Measurements from ENCODE around the gene TRIM29. TPM values are rescaled to one million over a fixed set of nuclear protein-coding genes. Genes with fewer than 3 reads are reported as not detected.

The TRIM29 gene
- total and polyA plus RNA-seq, 9 of the 15 experiments (the other 6 are each of a cell fraction or from before 2014, with no cell fraction given) = 0.08 to 1.4 (median 0.42) TPM; not detected in 2

DNA sequence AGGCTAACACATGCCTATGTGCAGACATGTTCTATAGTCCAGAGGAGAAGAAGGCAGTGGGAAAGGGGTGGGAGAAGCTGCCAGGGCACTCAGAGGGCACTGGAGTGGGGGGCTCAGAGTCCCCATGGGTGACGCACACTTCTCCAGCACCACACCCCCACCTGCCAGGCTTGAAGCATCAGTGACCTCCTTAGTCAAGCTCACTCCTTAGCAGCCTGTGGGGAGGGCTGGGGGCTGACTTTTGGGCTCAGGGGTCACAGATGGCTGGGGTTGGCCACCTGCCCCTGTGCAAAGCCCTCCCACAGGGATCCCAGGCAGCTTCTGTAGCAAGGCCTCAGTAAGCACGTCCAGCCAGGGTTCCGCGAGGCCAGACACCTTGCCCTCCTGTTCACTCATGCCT lies 18.8 kb downstream of the TRIM29 start:
- no peak overlapping the region for H3K4me3 ChIP-seq
- H3K4me1 ChIP-seq (replicated peaks in 1 of 2; ENCODE audit: control insufficient read depth in 2 of 2, insufficient read depth in 2 of 2, low read length in 2 of 2) = peaks cover 10 to 13% of the 10 kb centered on the region in 2 experiments; a peak in 4 of 5 replicates
- WGBS (ENCODE audit: insufficient coverage, low coverage, missing lambda C conversion rate) = 47% methylated on average over 2 of the region's 4 CpGs
- no TSS peak for BruUV-seq (replicated peaks)
- ATAC-seq (no peak), FAIRE-seq (no peak), DNase-seq (ENCODE audit: extremely low read depth in 1 of 4, low spot score in 3 of 4) (no peak)
- ChIA-PET POLR2A (no interaction called here), CTCF (ENCODE audit: low intra/inter-chr PET ratio) (no interaction called here)
- H3K27ac ChIP-seq (ENCODE audit: extremely low read depth, low read depth, low read length) = no peak overlapping the region
- no peak overlapping the region for H2AFZ ChIP-seq (ENCODE audit: low read depth, low read length)
- peaks cover 5% of the 10 kb centered on the region for H3K9me1 ChIP-seq (ENCODE audit: control insufficient read depth, insufficient read depth, low read length)
- no peaks in the 10 kb centered on the region for H3K9me3 ChIP-seq (replicated peaks; ENCODE audit: control insufficient read depth, insufficient read depth, low read depth, low read length)
- H3K4me2 ChIP-seq (ENCODE audit: insufficient read depth, low read length) = no peak overlapping the region
- no peaks in the 10 kb centered on the region for H3K36me3 ChIP-seq (ENCODE audit: control insufficient read depth, insufficient read depth, low read length)
- H3K9ac ChIP-seq (ENCODE audit: insufficient read depth in 1 of 2, low read depth in 2 of 2, low read length in 2 of 2) = no peak overlapping the region
- no peaks in the 10 kb centered on the region for H3K79me2 ChIP-seq (ENCODE audit: control insufficient read depth, insufficient read depth, low read length)
- in situ Hi-C loops (cut with MboI) (loop anchor here (25.0 kb wide), 1 partner anchor 457 kb away; no protein-coding TSS in a partner anchor), intact Hi-C loops (cut with micrococcal nuclease) (no loop called here)
- H3K27me3 ChIP-seq (ENCODE audit: control insufficient read depth in 2 of 2, insufficient read depth in 2 of 2, low read length in 2 of 2) = peaks cover 0 to 31% of the 10 kb centered on the region in 2 experiments; a peak in 2 of 5 replicates
- H4K20me1 ChIP-seq (replicated peaks; ENCODE audit: control insufficient read depth, insufficient read depth, low read length) = 0 out of 2 replicates have a peak, but pooled peaks cover 15% of the 10 kb centered on the region
- TF ChIP-seq, protein P1, sequence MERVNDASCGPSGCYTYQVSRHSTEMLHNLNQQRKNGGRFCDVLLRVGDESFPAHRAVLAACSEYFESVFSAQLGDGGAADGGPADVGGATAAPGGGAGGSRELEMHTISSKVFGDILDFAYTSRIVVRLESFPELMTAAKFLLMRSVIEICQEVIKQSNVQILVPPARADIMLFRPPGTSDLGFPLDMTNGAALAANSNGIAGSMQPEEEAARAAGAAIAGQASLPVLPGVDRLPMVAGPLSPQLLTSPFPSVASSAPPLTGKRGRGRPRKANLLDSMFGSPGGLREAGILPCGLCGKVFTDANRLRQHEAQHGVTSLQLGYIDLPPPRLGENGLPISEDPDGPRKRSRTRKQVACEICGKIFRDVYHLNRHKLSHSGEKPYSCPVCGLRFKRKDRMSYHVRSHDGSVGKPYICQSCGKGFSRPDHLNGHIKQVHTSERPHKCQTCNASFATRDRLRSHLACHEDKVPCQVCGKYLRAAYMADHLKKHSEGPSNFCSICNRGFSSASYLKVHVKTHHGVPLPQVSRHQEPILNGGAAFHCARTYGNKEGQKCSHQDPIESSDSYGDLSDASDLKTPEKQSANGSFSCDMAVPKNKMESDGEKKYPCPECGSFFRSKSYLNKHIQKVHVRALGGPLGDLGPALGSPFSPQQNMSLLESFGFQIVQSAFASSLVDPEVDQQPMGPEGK (CRISPR knock-in tag; IDR thresholded peaks at IDR 0.05; ENCODE audit: borderline replicate concordance) = no peak
- TF ChIP-seq, protein P2, sequence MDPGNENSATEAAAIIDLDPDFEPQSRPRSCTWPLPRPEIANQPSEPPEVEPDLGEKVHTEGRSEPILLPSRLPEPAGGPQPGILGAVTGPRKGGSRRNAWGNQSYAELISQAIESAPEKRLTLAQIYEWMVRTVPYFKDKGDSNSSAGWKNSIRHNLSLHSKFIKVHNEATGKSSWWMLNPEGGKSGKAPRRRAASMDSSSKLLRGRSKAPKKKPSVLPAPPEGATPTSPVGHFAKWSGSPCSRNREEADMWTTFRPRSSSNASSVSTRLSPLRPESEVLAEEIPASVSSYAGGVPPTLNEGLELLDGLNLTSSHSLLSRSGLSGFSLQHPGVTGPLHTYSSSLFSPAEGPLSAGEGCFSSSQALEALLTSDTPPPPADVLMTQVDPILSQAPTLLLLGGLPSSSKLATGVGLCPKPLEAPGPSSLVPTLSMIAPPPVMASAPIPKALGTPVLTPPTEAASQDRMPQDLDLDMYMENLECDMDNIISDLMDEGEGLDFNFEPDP (CRISPR knock-in tag; IDR thresholded peaks at IDR 0.05) = no peak
- TF ChIP-seq RNF2 (IDR thresholded peaks at IDR 0.05) = no peak
- TF ChIP-seq KLF13 (tag; IDR thresholded peaks at IDR 0.05; ENCODE audit: borderline replicate concordance, low read depth) = no peak
- TF ChIP-seq, protein P3, sequence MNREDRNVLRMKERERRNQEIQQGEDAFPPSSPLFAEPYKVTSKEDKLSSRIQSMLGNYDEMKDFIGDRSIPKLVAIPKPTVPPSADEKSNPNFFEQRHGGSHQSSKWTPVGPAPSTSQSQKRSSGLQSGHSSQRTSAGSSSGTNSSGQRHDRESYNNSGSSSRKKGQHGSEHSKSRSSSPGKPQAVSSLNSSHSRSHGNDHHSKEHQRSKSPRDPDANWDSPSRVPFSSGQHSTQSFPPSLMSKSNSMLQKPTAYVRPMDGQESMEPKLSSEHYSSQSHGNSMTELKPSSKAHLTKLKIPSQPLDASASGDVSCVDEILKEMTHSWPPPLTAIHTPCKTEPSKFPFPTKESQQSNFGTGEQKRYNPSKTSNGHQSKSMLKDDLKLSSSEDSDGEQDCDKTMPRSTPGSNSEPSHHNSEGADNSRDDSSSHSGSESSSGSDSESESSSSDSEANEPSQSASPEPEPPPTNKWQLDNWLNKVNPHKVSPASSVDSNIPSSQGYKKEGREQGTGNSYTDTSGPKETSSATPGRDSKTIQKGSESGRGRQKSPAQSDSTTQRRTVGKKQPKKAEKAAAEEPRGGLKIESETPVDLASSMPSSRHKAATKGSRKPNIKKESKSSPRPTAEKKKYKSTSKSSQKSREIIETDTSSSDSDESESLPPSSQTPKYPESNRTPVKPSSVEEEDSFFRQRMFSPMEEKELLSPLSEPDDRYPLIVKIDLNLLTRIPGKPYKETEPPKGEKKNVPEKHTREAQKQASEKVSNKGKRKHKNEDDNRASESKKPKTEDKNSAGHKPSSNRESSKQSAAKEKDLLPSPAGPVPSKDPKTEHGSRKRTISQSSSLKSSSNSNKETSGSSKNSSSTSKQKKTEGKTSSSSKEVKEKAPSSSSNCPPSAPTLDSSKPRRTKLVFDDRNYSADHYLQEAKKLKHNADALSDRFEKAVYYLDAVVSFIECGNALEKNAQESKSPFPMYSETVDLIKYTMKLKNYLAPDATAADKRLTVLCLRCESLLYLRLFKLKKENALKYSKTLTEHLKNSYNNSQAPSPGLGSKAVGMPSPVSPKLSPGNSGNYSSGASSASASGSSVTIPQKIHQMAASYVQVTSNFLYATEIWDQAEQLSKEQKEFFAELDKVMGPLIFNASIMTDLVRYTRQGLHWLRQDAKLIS (CRISPR knock-in tag; IDR thresholded peaks at IDR 0.05) = no peak
- no peak for TF ChIP-seq NRF1 (conservative IDR thresholded peaks at IDR 0.05 in 1 of 2, IDR thresholded peaks at IDR 0.05 in 1 of 2)
- no peak for TF ChIP-seq ZNF586 (CRISPR knock-in tag; conservative IDR thresholded peaks at IDR 0.05)
- no peak for TF ChIP-seq KAT8 (IDR thresholded peaks at IDR 0.05; ENCODE audit: low read depth)
- TF ChIP-seq ZSCAN32 (CRISPR knock-in tag; IDR thresholded peaks at IDR 0.05) = no peak
- no peak for TF ChIP-seq ZNF121 (CRISPR knock-in tag; conservative IDR thresholded peaks at IDR 0.05)
- TF ChIP-seq, protein P4, sequence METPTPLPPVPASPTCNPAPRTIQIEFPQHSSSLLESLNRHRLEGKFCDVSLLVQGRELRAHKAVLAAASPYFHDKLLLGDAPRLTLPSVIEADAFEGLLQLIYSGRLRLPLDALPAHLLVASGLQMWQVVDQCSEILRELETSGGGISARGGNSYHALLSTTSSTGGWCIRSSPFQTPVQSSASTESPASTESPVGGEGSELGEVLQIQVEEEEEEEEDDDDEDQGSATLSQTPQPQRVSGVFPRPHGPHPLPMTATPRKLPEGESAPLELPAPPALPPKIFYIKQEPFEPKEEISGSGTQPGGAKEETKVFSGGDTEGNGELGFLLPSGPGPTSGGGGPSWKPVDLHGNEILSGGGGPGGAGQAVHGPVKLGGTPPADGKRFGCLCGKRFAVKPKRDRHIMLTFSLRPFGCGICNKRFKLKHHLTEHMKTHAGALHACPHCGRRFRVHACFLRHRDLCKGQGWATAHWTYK (CRISPR knock-in tag; IDR thresholded peaks at IDR 0.05) = no peak
- TF ChIP-seq RBM22 (IDR thresholded peaks at IDR 0.05; ENCODE audit: low read depth, low read length, poor library complexity, severe bottlenecking) = no peak
- TF ChIP-seq MAFG (tag; conservative IDR thresholded peaks at IDR 0.05) = no peak
- no peak for TF ChIP-seq MAFF (IDR thresholded peaks at IDR 0.05; ENCODE audit: low read length)
